Endodermal cell (in vitro differentiated cells): ENCODE results near the gene SORCS1. TPM values are rescaled to one million over a fixed set of nuclear protein-coding genes. Genes with fewer than 3 reads are reported as not detected.

Experiments
- DNase-seq: peaks from one replicate; pipeline ENCODE4 v3.0.0-alpha.2; 2017
- H3K27ac ChIP-seq: 2 replicates; pipeline ENCODE4 v1.5.1; 2013; ENCODE audit warnings: mild to moderate bottlenecking, low read depth, low read length, moderate library complexity
- H3K27me3 ChIP-seq: 2 replicates; pipeline ENCODE4 v1.6.1; 2013; ENCODE audit warnings: mild to moderate bottlenecking, low read length, moderate library complexity; ENCODE audit not compliant: insufficient read depth, control insufficient read depth, poor library complexity, severe bottlenecking
- H3K36me3 ChIP-seq: 2 replicates; pipeline ENCODE4 v1.7.0; 2013; ENCODE audit warnings: mild to moderate bottlenecking, low read length, moderate library complexity; ENCODE audit not compliant: control insufficient read depth, insufficient read depth
- H3K4me1 ChIP-seq: one replicate; pipeline ENCODE4 v1.7.0; 2013; ENCODE audit warnings: low read length; ENCODE audit not compliant: control insufficient read depth, insufficient read depth
- H3K4me3 ChIP-seq: 2 replicates; pipeline ENCODE4 v1.5.1; 2013; ENCODE audit warnings: mild to moderate bottlenecking, low read length, moderate library complexity
- H3K9ac ChIP-seq: 2 replicates; pipeline ENCODE4 v1.6.1; 2013; ENCODE audit warnings: mild to moderate bottlenecking, low read length, moderate library complexity; ENCODE audit not compliant: poor library complexity, severe bottlenecking; ENCODE audit errors: extremely low read depth
- H3K9me3 ChIP-seq: 2 replicates; pipeline ENCODE4 v1.6.1; 2013; ENCODE audit warnings: mild to moderate bottlenecking, low read length, moderate library complexity; ENCODE audit not compliant: control insufficient read depth
- H3K27ac Mint-ChIP-seq: 2 replicates; pipeline ENCODE4 v1.8.0; 2020; ENCODE audit warnings: mixed read lengths
- H3K27me3 Mint-ChIP-seq: 2 replicates; pipeline ENCODE4 v1.8.0; 2021; ENCODE audit warnings: mild to moderate bottlenecking, mixed read lengths; ENCODE audit not compliant: insufficient read depth
- H3K36me3 Mint-ChIP-seq: 2 replicates; pipeline ENCODE4 v1.8.0; 2020; ENCODE audit warnings: low read depth, mixed read lengths
- H3K4me1 Mint-ChIP-seq: 2 replicates; pipeline ENCODE4 v1.8.0; 2020; ENCODE audit warnings: mixed read lengths
- H3K4me3 Mint-ChIP-seq: 2 replicates; pipeline ENCODE4 v1.8.0; 2020; ENCODE audit warnings: mild to moderate bottlenecking, moderate library complexity, mixed read lengths
- H3K9me3 Mint-ChIP-seq: 2 replicates; pipeline ENCODE4 v1.8.0; 2020; ENCODE audit warnings: mild to moderate bottlenecking, mixed read lengths
- CTCF ChIP-seq: fragments of 200-600 bp; sonication (generic); conservative IDR thresholded peaks from 2 replicates; pipeline ENCODE4 v1.5.0; 2021; ENCODE audit warnings: antibody characterized with exemption, mild to moderate bottlenecking
- WGBS, 2 experiments: methylation state at CpG; one replicate each; pipeline versions ENCODE4 v1.1.5 to v1.1.7; 2013; ENCODE audit warnings: missing lambda C conversion rate in 2 of 2, mixed read lengths in 1 of 2; ENCODE audit not compliant: insufficient coverage in 1 of 2, insufficient read length in 1 of 2; 5-methylcytosine and 5-hydroxymethylcytosine counted together
- total RNA-seq, 2 donors: library from RNA; stranded (reverse); fragmentation: NEBNext Ultra II Directional in 1 of 2; extraction: Animal tissue kit (Norgen Biotek cat#: 25700) in 1 of 2; gene quantifications; 2 replicates in 1 of 2; 3 replicates in 1 of 2; pipeline ENCODE4 v1.2.1, GENCODE V29; 2021

SORCS1 gene
- total RNA-seq, 2 donors from 2014 or later = 57.4 to 79.6 TPM

GRCh38 chr10:107064075-107064474 lies 100.4 kb downstream of the SORCS1 start:
- peaks cover 35% of the 10 kb centered on the region for H3K4me1 Mint-ChIP-seq
- peaks cover 14% of the 10 kb centered on the region for H3K4me1 ChIP-seq
- H3K9me3 ChIP-seq = no peaks in the 10 kb centered on the region
- WGBS, 2 experiments = 83 to 87% methylated on average over 5 of the region's 5 CpGs
- no peak for DNase-seq
- no peaks in the 10 kb centered on the region for H3K9me3 Mint-ChIP-seq
- H3K36me3 ChIP-seq = no peaks in the 10 kb centered on the region
- H3K27ac Mint-ChIP-seq = no peak overlapping the region
- H3K36me3 Mint-ChIP-seq = peaks cover 2% of the 10 kb centered on the region
- H3K4me3 ChIP-seq = no peak overlapping the region
- no peak overlapping the region for H3K4me3 Mint-ChIP-seq
- H3K9ac ChIP-seq = no peak overlapping the region
- no peaks in the 10 kb centered on the region for H3K27me3 ChIP-seq
- no peak for TF ChIP-seq CTCF
- H3K27ac ChIP-seq = no peak overlapping the region
- no peaks in the 10 kb centered on the region for H3K27me3 Mint-ChIP-seq

- peaks cover 41% of the 10 kb centered on the region for H3K4me1 Mint-ChIP-seq
- no peak overlapping the region for H3K27ac Mint-ChIP-seq
- H3K36me3 ChIP-seq = no peaks in the 10 kb centered on the region
- peaks cover 21% of the 10 kb centered on the region for H3K4me1 ChIP-seq
- no peak overlapping the region for H3K9ac ChIP-seq
- H3K4me3 ChIP-seq = no peak overlapping the region
- no peak overlapping the region for H3K4me3 Mint-ChIP-seq
- no peak for DNase-seq
- H3K27me3 ChIP-seq = no peaks in the 10 kb centered on the region
- no peaks in the 10 kb centered on the region for H3K9me3 ChIP-seq
- H3K27ac ChIP-seq = no peak overlapping the region
- WGBS, 2 experiments = 98% methylated on average over 3 of the region's 3 CpGs; no CpG with 5 or more reads in 1 of the 2 experiments
- H3K9me3 Mint-ChIP-seq = no peaks in the 10 kb centered on the region
- no peaks in the 10 kb centered on the region for H3K27me3 Mint-ChIP-seq
- no peak for TF ChIP-seq CTCF
- H3K36me3 Mint-ChIP-seq = no peaks in the 10 kb centered on the region
These were observed 104.6 kb downstream of the SORCS1 start for GRCh38 chr10:107059872-107060271.

- Mint-ChIP-seq H3K4me1 (peaks cover 47% of the 10 kb centered on the region), H3K9me3 (no peaks in the 10 kb centered on the region), H3K4me3 (no peak overlapping the region), H3K27me3 (no peaks in the 10 kb centered on the region), H3K27ac (no peak overlapping the region), H3K36me3 (no peaks in the 10 kb centered on the region)
- Histone ChIP-seq H3K27me3 (no peaks in the 10 kb centered on the region), H3K4me3 (no peak overlapping the region), H3K9me3 (no peaks in the 10 kb centered on the region), H3K36me3 (no peaks in the 10 kb centered on the region), H3K9ac (no peak overlapping the region), H3K4me1 (peaks cover 21% of the 10 kb centered on the region), H3K27ac (peak overlapping the region; percentile 33)
- no peak for TF ChIP-seq CTCF
- DNase-seq = no peak
- 81 to 90% methylated on average over 3 to 4 of the region's 4 CpGs for WGBS, 2 experiments
These were observed 105.3 kb downstream of the SORCS1 start for GRCh38 chr10:107059068-107059804.
